Colon (tissue), 2 donors: ENCODE results near the gene HOXD11.

ENCODE experiments used
- FAIRE-seq: peaks from 2 replicates; lab custom pipeline; 2012; peaks lifted over from hg19 to GRCh38; lab: Jason Lieb, UNC
- donor health status: control.
- donor health status: control.

The HOXD11 gene

DNA sequence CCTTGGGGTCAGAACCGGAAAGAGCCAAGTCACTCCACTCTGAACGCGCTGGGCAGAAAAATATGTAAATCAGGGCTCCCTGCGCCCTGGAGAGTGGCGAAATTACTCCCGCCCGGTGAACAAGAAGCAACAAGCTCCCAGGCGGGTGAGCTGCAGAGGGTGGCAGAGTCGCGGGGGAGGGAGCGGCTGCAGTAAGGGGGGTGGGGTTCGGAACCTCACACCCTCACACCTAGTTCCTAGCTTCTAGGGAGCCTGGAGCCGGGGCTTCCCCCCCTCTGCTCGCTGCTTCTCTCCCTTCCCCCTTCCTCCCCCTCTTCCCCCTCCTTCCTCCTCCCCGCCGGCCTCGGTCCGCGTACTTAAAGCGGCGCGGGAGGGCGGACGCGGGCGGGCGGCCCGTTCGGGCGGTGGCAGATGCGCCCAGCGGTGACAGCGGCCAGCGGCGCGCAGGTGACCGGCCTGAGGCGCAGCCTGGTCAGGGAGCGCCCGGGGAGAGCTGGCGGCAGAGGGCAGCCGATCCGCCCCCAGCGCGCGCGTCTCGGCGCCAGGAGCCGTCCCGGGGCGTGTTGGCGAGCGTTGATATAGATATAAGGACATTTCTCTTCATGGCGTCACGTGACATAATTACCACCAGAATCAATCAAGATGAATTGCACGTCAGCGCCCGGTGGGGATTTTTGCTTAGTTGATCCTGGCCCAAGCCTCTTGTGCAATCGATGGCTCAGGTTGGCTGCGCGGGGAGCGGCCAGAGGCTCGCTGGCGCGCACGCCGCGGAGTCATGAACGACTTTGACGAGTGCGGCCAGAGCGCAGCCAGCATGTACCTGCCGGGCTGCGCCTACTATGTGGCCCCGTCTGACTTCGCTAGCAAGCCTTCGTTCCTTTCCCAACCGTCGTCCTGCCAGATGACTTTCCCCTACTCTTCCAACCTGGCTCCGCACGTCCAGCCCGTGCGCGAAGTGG is at the start of gene HOXD11:
Gene HOXD11, plus strand, starts transcription at position 700 of the 959 bp plus-strand sequence. Its CDS starts 76 bp downstream, at position 776.
- FAIRE-seq = no peak

DNA sequence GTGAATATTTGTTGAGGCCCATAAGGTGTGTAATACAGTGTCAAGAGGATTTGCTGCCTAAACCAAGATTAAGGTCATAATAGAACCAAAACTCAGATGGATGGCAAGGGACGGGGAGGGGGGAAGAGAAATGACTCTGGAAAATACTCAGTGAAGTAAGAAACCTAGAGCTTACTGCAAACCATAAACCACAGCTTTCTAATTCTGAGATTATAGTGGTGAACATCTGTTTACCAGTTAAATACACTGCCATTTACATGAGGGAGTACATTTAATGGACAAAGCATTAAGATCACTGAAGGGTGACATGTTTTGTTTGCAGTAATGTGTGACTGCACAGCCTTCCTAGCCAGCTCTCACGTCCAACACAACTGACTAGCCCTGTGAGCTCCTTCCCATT is 43.1 kb upstream of the HOXD11 start:
- no peak for FAIRE-seq

DNA sequence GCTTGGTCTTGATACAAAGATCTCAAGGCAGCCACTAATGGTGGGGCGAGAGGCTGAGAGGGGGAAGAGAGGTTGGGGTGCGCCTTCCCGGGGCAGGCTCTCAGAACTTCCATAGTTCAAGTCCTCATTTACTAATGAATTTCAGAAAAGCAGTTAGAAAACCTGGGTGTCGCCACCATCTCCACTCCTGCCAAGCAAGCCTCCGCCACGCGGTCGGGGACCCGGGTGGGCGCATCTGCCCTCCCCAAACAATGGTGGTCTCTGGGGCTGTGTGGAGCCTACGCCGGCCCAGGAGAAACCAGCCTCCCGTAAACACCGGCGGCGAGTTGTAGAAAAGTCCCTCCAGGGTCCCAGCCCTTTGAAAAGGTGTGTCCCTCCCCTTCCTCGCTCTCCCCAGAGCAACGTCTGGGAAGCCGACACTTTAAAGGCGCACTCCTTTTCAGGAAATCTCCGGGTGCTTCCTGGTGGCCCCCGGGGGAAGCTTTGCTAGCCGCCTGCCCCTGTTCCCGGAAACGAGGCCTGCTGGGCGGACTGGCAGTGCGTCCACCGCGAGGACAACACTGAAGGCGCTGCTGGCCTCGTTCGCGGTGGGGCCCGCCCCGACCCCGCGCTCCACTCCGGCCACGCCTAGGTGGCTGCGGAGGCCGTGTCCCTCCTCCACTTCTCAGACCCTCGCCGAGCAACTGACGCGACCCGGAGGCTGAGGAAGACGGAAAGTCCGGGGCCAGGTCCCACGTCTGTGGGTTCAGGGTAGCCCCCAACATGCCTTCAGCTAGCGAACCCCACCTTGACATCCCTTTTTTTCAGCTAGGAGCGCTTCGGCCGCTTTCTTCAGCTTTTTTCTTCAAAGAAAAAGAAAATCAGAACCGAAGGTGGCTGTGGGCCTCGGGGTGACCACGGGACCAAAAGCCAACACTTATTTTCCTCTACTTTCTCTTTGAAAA is 40.2 kb upstream of the HOXD11 start:
- no peak for FAIRE-seq

DNA sequence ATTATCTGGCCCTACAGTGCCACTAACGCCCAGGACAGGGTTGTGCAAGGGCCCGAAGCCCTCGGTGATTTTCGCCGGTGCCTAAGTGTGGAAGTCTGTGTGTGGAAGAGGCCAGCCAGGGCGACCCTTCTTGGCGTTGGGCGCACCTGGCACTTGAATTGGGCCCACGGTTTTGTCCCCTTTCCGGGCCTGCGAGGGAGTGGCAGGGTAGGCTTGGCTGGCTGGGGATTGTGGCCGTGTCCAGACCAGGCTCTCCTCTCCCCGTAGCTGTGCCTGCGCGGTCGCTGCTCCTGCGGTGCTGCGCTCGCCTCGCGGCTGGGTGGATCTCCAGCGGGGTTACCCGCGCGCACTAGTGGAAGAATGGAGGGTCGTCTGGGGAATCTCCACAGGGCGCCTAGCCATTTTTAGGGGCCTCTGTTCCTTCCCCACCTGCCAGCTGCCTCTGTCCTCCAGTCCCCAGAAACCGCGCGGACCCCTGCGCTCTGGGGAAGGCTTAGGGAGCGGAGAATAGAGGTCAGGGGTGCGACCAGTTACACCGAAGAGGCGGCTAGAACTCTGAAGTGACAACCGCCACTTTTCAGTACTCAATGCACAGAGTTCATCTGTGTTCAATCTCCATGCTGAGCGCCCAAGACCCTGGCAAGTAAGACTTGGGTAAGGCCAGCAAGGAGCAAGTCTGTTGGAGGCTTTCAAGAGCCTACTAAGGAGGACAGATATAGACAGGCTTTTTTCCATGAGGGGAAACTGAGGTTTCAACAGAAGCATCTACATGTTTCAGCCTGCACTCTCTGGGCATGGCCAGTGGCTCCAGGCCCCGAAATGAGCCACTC is 39.3 kb upstream of the HOXD11 start:
- FAIRE-seq = no peak

DNA sequence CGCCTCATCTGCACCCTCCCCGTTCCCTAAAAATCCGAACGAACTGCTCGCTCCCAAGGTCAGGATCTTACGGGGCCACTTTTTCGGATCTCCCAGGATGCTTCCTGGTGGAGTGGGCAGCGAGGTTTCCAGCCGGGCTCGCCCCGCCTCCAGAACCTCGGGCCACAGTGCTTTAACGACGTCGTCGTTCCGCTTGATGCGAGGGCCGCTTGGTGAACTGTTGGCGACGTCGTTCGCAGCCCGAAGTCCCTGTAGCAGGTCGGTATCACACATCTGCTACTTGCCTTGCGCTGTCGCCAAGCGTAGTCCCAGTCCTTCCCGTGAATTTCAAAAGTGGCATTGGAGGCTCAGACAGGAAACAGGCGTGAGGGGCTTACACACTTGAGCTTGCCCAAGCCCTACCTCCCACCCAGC is 38.7 kb upstream of the HOXD11 start:
- FAIRE-seq = no peak

DNA sequence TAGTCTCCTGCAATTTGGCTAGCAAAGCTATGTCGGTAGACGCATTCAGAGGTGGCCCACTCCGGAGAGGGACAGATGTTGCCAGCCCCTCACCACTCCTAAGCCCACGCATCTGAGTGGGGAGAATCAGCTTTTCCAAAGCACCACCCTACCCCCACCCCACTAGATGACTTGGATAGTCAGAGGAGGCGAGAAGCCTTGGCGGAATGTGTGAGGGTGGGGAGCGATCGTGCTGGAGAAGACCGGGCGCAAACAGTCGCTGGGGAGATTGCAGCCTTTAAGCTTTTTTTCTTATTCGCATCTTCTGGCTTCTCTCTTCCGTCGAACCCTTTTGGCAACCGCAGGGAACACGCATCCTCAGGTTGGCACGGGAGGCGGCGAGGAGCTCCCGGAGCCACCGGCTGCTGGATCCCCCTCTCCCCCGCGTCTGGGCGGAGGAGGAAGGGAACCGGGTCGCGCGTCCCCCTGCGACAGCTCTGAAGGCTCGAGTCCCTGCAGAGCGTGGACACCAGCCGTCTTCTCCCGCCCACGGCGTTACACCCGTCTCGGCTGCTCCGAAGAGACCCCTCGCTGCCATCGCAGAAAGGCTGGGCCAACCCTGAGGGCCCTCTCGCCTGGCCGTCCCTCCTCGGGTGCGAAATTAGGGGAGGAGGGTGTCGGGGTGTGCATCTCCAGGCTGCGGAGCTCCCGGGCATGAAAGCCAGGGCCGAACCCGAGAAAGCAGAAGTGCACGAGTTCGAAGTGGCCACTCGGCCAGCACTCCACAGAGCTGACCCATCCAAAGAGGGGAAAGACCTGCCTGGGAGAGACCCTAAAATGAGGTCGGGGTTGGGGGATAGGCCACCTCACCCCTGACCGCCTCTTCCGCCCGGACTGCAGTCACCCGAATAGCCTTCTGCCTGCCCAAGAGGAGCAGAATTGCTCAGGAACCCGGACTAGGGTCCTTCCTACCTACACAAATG is 35.5 kb upstream of the HOXD11 start:
- no peak for FAIRE-seq

DNA sequence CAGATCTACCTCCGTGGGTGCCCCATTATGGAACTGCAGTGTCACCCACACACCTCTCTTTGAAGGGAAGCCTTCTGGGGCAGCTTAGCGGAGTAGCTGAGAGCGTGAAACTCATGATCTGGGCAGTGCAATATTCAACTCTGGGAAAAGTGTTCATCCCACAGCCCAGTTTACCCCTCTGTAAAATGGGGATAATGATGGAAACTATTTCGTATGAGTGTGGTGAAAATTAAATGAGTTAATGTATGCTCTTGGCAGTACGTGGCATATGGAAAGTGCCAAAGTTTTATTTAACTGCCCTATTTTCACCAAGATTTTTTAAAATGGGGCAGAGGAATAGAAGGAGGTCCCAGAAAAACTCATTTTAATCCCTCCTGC is 34.8 kb upstream of the HOXD11 start:
- no peak for FAIRE-seq

DNA sequence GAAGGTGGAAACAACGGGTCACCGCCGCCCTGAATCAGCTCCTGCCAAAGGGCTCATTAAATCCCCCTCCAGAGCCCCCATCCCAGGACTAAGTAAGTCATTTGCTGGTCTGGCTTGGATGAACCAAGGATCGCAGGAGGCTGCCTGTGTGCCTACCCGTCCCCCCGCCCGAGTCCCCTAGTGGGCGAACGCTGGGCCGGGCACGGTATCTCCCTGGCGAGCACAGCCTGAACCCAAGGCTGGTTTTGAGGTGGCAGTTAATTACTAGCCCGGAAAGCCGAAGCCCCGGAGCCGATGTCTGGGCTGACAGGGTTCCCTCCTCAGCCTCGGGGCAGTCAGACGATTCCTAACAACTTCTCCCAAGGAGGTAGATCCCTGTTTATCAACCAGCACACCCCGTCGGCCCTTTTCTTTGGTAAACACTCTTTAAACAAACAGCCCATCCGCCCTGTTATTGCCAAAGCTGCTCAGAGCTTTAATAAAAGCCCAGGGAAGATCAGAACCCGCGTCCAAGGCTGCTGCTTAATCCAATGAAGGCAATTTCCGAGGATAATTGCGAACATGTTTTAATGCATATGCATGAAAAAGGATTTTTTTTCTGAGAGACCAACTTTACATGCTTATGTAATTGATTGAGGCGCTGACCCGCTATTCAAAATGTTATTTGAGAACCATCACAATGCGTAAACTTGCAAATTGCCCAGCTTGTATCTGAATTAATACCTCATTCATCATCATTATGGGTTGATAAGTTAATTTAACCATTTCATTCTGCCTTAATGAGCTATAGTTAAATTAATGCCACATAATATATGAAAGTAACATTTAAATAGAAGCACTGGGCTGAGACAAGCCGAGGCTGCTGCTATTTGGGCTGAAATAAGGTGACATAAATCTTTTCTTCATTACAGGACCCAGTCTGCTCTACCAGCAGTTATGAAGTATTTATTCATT is 33.9 kb upstream of the HOXD11 start:
- no peak for FAIRE-seq

DNA sequence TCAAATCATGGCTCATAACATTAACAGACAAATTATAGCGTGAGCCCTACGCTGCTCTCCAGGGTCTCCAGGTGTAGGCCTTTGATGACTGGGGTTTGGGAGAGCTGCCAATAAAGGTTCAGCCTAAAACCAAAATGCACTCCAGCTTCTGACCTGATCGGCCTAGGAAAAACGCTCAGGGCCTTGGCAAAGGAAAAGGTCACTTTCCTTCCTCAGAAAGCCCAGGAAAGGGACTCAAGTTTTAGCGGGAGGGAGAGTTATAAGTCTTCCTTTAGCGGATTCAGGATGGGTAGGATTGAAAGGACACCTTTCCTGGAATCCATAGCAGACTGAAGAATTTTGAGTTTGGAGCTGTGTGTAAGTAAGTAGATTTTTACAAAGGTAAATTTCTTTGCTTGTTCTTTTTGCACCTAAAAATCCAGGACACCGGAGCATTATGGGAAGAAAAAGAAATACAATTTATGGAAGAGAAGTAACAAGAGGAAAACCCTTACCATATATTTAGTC is 32.1 kb upstream of the HOXD11 start:
- no peak for FAIRE-seq

DNA sequence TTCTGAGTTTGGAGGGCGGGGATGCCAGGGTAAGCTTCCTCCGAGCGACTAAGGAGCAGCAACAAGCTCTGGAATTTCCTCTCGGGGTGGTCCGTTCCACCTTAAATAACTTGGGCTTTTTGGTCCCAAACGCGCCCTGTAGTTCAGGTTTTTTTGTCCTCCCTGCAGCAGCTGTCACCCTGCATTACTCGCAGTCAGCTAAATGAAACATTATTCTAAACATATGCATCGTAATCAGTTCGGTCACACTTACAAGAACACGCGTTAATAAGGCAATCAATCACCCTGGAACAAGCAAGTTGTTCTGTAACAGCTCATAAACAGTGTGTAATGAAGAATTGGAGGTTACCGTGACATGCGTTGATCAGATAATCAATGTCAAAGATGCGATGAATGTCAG is 31.6 kb upstream of the HOXD11 start:
- no peak for FAIRE-seq

DNA sequence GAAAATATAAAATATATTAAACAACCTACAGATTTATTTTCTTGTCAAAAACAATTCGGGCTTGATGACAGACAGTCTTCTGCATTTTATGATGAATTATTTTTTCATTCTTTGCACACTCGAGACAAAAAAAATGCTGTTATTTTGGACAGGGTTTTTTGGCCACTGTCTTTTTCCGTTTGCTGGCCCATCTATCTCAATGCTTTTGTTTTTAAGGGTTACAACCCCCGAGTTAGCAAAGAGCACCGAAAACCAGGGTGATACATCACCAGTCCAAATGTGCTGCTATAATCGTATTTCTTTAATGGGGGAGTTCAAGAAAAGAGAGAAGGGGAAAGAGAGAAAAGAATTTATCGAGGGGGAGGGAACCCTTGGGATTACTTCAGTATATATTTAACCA is 31.0 kb upstream of the HOXD11 start:
- no peak for FAIRE-seq

DNA sequence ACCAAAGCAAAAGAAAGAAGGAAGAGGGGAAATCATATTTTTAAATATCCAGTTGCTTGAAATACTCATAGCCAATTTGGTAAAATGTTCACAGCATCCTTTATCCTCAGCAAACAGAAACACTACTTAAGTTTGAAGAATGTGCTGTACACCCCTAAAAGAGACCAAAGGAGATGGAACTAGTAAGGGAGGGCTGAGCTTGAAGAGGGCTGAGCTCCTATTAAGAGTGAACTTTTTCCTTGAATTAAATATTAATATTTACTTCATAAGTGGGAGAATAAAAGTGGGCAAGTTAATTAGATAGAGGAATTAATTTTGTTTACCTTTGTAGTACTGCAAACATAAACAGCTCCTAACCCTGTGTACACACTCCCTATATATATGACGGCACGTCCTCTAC is 30.3 kb upstream of the HOXD11 start:
- FAIRE-seq = no peak

DNA sequence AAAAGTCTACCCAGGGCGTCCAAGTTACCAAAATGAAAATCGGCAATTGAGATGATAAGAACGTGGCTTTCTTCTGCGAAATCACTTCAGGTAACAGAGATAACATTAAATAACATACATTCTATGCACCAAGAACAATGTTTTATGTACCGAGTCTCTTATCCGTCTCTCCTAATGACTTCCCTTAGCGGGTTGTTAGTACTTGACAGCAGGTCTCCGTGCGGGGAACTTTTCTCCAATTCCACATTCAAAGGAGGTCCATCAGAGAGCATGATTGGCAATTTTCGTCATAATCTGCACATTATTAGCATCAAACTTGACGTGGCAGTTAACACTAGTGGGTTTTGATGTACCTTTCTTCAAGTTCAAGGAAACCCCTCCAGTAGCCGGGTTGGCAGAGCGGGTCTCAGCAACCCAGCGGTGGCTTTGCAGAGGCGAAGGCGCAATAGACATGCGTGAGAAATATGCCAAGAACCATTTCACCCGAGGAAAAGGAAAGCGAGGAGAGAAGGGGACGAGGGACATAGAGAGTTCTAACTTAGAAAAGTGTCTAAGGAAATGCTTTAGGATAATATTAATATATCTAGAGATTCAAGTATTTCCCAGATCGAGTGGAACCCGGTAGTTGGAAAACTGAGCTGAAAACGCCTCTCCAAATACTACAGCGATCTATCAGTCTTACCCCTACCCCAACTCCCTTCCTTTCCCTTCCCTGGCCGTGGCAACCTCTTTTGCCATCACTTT is 28.4 kb upstream of the HOXD11 start:
- no peak for FAIRE-seq

DNA sequence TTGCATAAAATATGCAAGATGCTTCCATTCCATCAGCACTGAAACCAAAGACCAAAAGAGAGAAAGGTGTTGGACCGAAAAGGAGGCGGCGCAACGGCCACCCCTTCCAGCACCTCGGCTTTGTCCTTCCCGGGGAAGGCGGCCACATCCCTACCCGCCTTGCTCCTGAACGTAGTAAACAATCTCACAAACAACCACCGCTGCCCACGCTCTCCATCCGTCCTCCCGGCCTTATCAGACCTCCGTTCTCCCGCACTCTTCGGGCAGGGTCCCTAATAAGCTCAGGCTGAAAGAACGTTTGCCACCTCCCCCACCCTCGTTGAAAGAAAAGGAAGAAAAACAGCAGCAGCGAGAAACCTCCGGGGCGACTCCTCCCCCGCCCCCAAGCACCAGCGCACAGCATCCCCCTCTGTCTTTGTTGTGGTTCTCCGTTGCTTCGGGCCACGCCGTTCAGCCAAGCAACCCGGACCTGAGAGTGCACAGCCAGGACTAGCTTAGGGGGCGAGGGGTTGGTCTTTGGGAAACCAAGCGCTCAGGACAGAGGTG is 27.7 kb upstream of the HOXD11 start:
- no peak for FAIRE-seq

DNA sequence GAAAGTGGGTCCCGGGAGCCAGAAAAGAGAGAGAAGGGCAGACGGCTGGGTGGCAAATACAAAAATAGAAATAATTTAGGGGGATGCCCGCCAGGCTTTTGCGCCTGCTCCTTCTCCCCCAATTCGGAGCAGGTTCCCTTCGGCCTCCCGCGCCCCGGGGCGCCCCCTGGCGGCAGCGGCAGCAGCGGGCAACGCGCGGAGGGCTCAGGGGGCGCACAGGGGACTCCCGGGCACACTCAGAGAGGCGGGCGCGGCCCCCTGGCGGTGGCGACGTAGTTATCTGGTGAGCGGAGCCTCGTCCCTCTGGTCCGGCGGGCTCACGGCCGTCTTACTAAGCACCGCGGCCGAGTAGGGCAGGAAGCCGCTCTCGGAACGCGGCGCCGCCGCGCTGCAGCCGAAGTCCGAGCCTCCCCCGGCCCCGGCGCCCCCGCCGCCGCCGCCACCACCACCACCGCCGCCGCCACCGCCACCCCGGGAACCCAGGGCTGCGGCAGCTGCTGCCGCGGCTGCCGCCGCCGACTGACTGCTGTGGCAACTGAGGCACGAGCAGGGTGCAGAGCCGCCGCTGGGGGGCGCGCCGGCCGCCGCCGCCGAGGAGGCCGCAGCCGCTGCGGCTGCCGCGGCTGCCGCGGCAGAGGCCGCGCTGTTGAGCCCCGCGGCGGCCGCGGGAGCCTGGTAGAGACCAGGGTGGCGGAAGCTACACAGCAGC is 27.1 kb upstream of the HOXD11 start:
- no peak for FAIRE-seq

DNA sequence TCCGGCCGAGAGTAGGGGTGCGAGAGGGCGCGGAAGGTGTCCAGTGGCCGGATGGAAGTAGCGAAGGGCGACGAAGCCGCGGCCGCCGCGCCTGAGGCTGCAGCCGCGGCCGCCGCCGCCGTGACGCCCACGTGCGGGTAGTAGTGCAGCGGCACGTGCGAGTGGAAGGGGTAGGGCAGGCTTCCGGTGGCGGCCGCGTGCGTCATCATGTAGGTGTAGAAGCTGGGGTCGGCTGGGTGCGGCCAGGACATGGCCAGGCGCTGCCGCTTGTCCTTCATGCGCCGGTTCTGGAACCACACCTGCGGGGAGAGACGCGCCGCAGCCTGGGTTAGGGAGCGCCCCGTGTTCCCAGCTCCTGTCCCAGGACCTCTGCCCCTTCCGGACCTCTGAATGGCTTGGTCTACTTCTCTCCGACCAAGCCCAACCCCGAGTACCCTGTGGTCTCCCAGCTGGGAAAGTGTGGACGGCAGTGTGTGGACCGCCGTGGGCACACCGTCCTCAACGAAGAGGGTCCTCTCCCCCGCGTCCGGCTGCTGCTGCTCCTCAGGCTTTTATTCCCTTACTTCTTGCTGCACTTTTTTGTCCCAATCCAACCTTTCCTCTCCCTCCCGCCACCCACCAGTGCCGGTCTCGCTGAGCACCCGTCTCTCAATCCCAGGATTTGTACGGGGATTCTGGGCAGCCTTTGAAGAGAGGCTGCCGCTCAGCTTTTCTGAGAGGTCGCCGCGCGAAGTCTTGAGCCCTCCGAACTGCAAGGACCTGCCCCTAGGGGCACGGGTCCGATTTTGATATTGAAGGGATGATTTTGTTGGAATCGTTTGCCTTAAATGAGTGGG is 26.3 kb upstream of the HOXD11 start:
- no peak for FAIRE-seq

DNA sequence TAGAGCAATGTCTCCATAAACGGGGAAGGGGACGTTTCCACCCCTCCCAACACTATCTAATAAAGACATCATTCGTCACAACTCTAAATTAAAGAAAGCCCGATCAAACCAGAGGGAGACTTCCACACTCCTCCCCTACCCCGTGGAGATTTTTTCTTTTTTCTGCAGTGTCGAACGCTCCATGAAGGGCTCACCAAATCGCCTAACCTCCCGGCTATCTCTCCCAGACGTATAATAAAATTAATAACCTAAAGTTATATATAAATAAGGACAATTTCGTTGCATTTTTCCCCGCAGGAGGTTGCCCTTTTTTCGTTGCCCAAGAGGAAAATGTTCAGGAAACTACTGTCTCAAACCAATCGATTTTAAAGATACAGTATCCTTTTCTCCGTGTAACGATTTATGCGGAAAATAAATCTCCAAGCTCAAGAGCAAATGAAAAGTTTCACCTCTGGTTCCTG is 25.7 kb upstream of the HOXD11 start:
- no peak for FAIRE-seq
